Measurements from ENCODE around the gene NRTN. TPM values are rescaled to one million over a fixed set of nuclear protein-coding genes. Genes with fewer than 3 reads are reported as not detected.

Gene NRTN
- total and polyA plus RNA-seq, 2 experiments from 2014 or later, result 4.0 to 5.5 TPM

GRCh38 chr19:5850743-5851293 is 46.0 kb downstream of the NRTN start (continued):
- TF ChIP-seq CTCF (conservative IDR thresholded peaks at IDR 0.05; ENCODE audit: low read depth in 2 of 2) (no peak), CREB1 (CRISPR knock-in tag; IDR thresholded peaks at IDR 0.05; ENCODE audit: low read depth) (no peak), JUNB (IDR thresholded peaks at IDR 0.05; ENCODE audit: unreplicated experiment) (no peak), REST (IDR thresholded peaks at IDR 0.05; ENCODE audit: unreplicated experiment) (no peak), EZH2phosphoT487 (IDR thresholded peaks at IDR 0.05; ENCODE audit: unreplicated experiment) (no peak)

GRCh38 chr19:5851302-5851701 is 46.4 kb downstream of the NRTN start, which contains the start of gene FUT3:
FUT3 (minus strand) TSS chr19:5851449.
- DNase-seq (ENCODE audit: low spot score) (no peak), ATAC-seq (no peak)
- Histone ChIP-seq H3K36me3 (ENCODE audit: insufficient read depth) (no peaks in the 10 kb centered on the region), H3K4me2 (no peak within 1 kb of the TSS), H3K4me1 (ENCODE audit: insufficient read depth) (no peaks in the 10 kb centered on the region), H3F3A (replicated peaks; ENCODE audit: low read depth) (no peaks in the 10 kb centered on the region), H4K20me1 (replicated peaks; ENCODE audit: insufficient read depth) (no peaks in the 10 kb centered on the region), H3K79me2 (replicated peaks; ENCODE audit: insufficient read depth) (no peaks in the 10 kb centered on the region), H3K9me2 (ENCODE audit: insufficient read depth) (no peaks in the 10 kb centered on the region), H3K4me3 (no peak within 1 kb of the TSS), H2AFZ (no peak within 1 kb of the TSS; the same call in 1 of the 2 replicates), H3K27me3 (ENCODE audit: insufficient read depth) (no peaks in the 10 kb centered on the region), H3K27ac (ENCODE audit: low read depth) (no peak within 1 kb of the TSS)
- Mint-ChIP-seq H3K27me3 (ENCODE audit: insufficient read depth, low read depth, poor library complexity) (peaks cover 8% of the 10 kb centered on the region), H3K9me3 (0 out of 3 replicates have a peak, but pooled peaks cover 5% of the 10 kb centered on the region), H3K4me3 (no peak within 1 kb of the TSS), H3K36me3 (ENCODE audit: low read depth) (no peaks in the 10 kb centered on the region), H3K4me1 (no peaks in the 10 kb centered on the region), H3K27ac (no peak within 1 kb of the TSS)
- TF ChIP-seq ZNF331 (CRISPR knock-in tag; IDR thresholded peaks at IDR 0.05; ENCODE audit: low read depth), result no peak
- TF ChIP-seq NANOG (IDR thresholded peaks at IDR 0.05; ENCODE audit: borderline replicate concordance), result no peak
- no peak for TF ChIP-seq CREB1 (CRISPR knock-in tag; IDR thresholded peaks at IDR 0.05; ENCODE audit: low read depth)
- TF ChIP-seq, protein P1, sequence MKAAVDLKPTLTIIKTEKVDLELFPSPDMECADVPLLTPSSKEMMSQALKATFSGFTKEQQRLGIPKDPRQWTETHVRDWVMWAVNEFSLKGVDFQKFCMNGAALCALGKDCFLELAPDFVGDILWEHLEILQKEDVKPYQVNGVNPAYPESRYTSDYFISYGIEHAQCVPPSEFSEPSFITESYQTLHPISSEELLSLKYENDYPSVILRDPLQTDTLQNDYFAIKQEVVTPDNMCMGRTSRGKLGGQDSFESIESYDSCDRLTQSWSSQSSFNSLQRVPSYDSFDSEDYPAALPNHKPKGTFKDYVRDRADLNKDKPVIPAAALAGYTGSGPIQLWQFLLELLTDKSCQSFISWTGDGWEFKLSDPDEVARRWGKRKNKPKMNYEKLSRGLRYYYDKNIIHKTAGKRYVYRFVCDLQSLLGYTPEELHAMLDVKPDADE (IDR thresholded peaks at IDR 0.05), result no peak
- TF ChIP-seq CTCF (conservative IDR thresholded peaks at IDR 0.05; ENCODE audit: low read depth in 2 of 2), result no peak
- no peak for TF ChIP-seq ZNF462 (CRISPR knock-in tag; IDR thresholded peaks at IDR 0.05)
